ENCODE measurements around the gene PUS7L. TPM values are rescaled to one million over a fixed set of nuclear protein-coding genes. Genes with fewer than 3 reads are reported as not detected.

Gene PUS7L
- total and polyA plus RNA-seq, 2 experiments from 2014 or later, result 15.0 to 26.8 TPM

DNA sequence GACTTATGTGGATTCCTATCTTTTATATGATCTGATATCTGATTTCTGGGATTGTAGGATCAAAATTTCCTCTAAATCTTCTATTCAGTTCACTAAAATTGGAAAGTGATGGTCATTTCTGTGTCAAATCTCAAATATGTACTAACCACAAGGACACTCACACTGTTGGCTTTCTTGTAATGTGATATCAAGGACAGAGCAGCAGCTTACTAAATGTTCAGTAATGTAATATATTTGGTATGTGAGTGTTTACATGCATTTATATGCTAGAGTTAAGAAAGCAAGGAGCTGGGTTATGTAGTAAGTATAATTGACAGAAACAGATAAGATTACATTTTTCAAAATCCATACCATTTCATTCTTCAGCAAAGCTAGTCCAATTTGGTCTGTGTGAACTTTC, 16.5 kb downstream of the PUS7L start:
- Histone ChIP-seq H3K4me1 (ENCODE audit: insufficient read depth) (no peaks in the 10 kb centered on the region), H4K20me1 (ENCODE audit: insufficient read depth, poor library complexity, severe bottlenecking) (no peaks in the 10 kb centered on the region), H3K27me3 (no peaks in the 10 kb centered on the region), H3K27ac (no peak overlapping the region), H3K36me3 (replicated peaks; ENCODE audit: insufficient read depth, low read depth) (no peaks in the 10 kb centered on the region), H3K4me2 (no peak overlapping the region), H3K9me2 (replicated peaks; ENCODE audit: insufficient read depth) (no peaks in the 10 kb centered on the region), H3K79me2 (no peaks in the 10 kb centered on the region), H3K9me3 (ENCODE audit: low read depth) (no peaks in the 10 kb centered on the region), H2AFZ (no peak overlapping the region), H3K4me3 (no peak overlapping the region)
- no peak for DNase-seq (ENCODE audit: low spot score)
- no peak for TF ChIP-seq EZH2phosphoT487 (IDR thresholded peaks at IDR 0.05; ENCODE audit: low read depth, severe bottlenecking, unreplicated experiment)

- no peaks in the 10 kb centered on the region for H3K79me2 ChIP-seq
- no peak overlapping the region for H3K4me2 ChIP-seq
- TF ChIP-seq EZH2 (IDR thresholded peaks at IDR 0.05; ENCODE audit: borderline replicate concordance) (no peak), EZH2phosphoT487 (IDR thresholded peaks at IDR 0.05; ENCODE audit: low read depth, severe bottlenecking, unreplicated experiment) (no peak)
- TF ChIP-seq, protein P1, sequence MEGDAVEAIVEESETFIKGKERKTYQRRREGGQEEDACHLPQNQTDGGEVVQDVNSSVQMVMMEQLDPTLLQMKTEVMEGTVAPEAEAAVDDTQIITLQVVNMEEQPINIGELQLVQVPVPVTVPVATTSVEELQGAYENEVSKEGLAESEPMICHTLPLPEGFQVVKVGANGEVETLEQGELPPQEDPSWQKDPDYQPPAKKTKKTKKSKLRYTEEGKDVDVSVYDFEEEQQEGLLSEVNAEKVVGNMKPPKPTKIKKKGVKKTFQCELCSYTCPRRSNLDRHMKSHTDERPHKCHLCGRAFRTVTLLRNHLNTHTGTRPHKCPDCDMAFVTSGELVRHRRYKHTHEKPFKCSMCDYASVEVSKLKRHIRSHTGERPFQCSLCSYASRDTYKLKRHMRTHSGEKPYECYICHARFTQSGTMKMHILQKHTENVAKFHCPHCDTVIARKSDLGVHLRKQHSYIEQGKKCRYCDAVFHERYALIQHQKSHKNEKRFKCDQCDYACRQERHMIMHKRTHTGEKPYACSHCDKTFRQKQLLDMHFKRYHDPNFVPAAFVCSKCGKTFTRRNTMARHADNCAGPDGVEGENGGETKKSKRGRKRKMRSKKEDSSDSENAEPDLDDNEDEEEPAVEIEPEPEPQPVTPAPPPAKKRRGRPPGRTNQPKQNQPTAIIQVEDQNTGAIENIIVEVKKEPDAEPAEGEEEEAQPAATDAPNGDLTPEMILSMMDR (IDR thresholded peaks at IDR 0.05; ENCODE audit: poor library complexity), result no peak
Measured at GRCh38 chr12:43740511-43741100, 18.0 kb downstream of the PUS7L start.

DNA sequence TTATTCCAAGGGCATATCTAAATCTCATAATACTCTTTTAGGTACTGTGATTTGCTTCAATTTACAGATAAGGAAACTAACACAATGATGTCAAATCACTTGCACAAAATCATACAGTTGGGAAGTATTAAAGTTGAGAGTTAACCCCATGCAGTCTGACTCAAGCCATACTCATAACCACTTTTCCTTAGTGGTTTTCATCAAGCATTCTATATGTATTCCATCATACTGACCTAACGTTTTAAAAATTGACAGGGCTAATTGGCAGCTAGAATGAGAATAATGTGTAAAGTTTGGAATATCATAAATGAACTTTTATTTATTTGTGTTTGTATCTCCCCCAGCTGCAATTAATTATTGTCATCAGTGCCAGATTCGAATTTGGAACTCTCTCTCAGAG, 20.9 kb downstream of the PUS7L start:
- Histone ChIP-seq H3K27ac (no peak overlapping the region), H3K36me3 (replicated peaks; ENCODE audit: insufficient read depth, low read depth) (no peaks in the 10 kb centered on the region), H4K20me1 (ENCODE audit: insufficient read depth, poor library complexity, severe bottlenecking) (no peaks in the 10 kb centered on the region), H3K27me3 (no peaks in the 10 kb centered on the region), H3K4me3 (no peak overlapping the region), H3K9me3 (ENCODE audit: low read depth) (no peaks in the 10 kb centered on the region), H3K4me2 (no peak overlapping the region), H3K9me2 (replicated peaks; ENCODE audit: insufficient read depth) (no peaks in the 10 kb centered on the region), H2AFZ (no peak overlapping the region), H3K79me2 (no peaks in the 10 kb centered on the region), H3K4me1 (ENCODE audit: insufficient read depth) (no peaks in the 10 kb centered on the region)
- WGBS (ENCODE audit: low lambda C conversion rate, missing lambda C conversion rate), result 88% methylated on average over 2 of the region's 2 CpGs
- no peak for DNase-seq (ENCODE audit: low spot score)
- TF ChIP-seq, protein P1 (IDR thresholded peaks at IDR 0.05; ENCODE audit: poor library complexity), result no peak
- TF ChIP-seq EZH2 (IDR thresholded peaks at IDR 0.05; ENCODE audit: borderline replicate concordance), result no peak
- TF ChIP-seq EZH2phosphoT487 (IDR thresholded peaks at IDR 0.05; ENCODE audit: low read depth, severe bottlenecking, unreplicated experiment), result no peak

More at GRCh38 chr12:43740511-43741100, 18.0 kb downstream of the PUS7L start:
- no peaks in the 10 kb centered on the region for H3K9me2 ChIP-seq (replicated peaks; ENCODE audit: insufficient read depth)
- no peaks in the 10 kb centered on the region for H3K9me3 ChIP-seq (ENCODE audit: low read depth)
- DNase-seq (ENCODE audit: low spot score), result no peak
- no peaks in the 10 kb centered on the region for H3K4me1 ChIP-seq (ENCODE audit: insufficient read depth)
- H4K20me1 ChIP-seq (ENCODE audit: insufficient read depth, poor library complexity, severe bottlenecking), result no peaks in the 10 kb centered on the region
- 77% methylated on average over 3 of the region's 3 CpGs for WGBS (ENCODE audit: low lambda C conversion rate, missing lambda C conversion rate)
- H3K27me3 ChIP-seq, result no peaks in the 10 kb centered on the region
- no peak overlapping the region for H3K4me3 ChIP-seq
- H2AFZ ChIP-seq, result no peak overlapping the region
- no peaks in the 10 kb centered on the region for H3K36me3 ChIP-seq (replicated peaks; ENCODE audit: insufficient read depth, low read depth)
- no peak overlapping the region for H3K27ac ChIP-seq

DNA sequence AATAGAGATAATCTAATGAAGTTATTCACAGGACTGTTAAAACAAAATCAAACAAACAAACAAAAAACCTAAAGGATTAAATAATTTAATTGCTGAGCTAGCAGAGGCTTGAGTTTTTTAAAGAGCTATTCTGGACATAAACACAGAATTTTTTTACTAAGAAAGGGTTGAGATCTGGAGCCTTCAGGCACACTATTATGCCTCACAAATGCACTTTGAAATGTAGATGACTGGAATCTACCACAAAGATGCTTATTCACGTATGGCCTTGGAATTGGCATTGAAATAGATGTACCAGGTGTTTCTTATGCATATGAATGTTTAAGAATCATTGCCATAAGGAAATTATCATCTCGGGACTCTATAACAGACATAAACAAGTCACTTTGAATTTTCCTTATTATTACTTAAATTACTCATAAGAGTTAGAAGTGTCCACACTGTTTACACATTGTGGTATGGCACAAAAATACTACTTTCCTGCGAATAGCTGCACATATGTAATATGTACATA, 21.6 kb downstream of the PUS7L start:
- no peaks in the 10 kb centered on the region for H3K27me3 ChIP-seq
- no peak overlapping the region for H3K27ac ChIP-seq
- DNase-seq (ENCODE audit: low spot score), result no peak
- 83% methylated on average over 3 of the region's 3 CpGs for WGBS (ENCODE audit: low lambda C conversion rate, missing lambda C conversion rate)
- no peak overlapping the region for H3K4me3 ChIP-seq
- no peaks in the 10 kb centered on the region for H3K9me2 ChIP-seq (replicated peaks; ENCODE audit: insufficient read depth)
- no peaks in the 10 kb centered on the region for H3K79me2 ChIP-seq
- no peak overlapping the region for H3K4me2 ChIP-seq
- no peaks in the 10 kb centered on the region for H4K20me1 ChIP-seq (ENCODE audit: insufficient read depth, poor library complexity, severe bottlenecking)
- TF ChIP-seq, protein P1 (IDR thresholded peaks at IDR 0.05; ENCODE audit: poor library complexity), result no peak
- TF ChIP-seq EZH2phosphoT487 (IDR thresholded peaks at IDR 0.05; ENCODE audit: low read depth, severe bottlenecking, unreplicated experiment) (no peak), EZH2 (IDR thresholded peaks at IDR 0.05; ENCODE audit: borderline replicate concordance) (no peak)
- H2AFZ ChIP-seq, result no peak overlapping the region
- H3K9me3 ChIP-seq (ENCODE audit: low read depth), result no peaks in the 10 kb centered on the region
- H3K36me3 ChIP-seq (replicated peaks; ENCODE audit: insufficient read depth, low read depth), result no peaks in the 10 kb centered on the region
- no peaks in the 10 kb centered on the region for H3K4me1 ChIP-seq (ENCODE audit: insufficient read depth)

Measured in hepatocyte (in vitro differentiated cells).